Lower lobe of right lung (tissue), 2 donors: Measurements from ENCODE around the gene ZFAND2B. TPM values are rescaled to one million over a fixed set of nuclear protein-coding genes. Genes with fewer than 3 reads are reported as not detected.
"Not testable (repeated sequence)": the region's sequence is repeated elsewhere in the genome, so short reads cannot be mapped to it uniquely, and the experiment has no call there.

ENCODE experiments used
- ATAC-seq, 2 donors: fragments of 200-7000 bp; cut with Tn5 transposase; one replicate each; pipeline ENCODE4 v1.9.1; 2020 to 2022; ENCODE audit warnings: mild to moderate bottlenecking in 2 of 2, moderate library complexity in 2 of 2
- DNase-seq: peaks from one replicate; pipeline ENCODE4 v3.0.0-alpha.2; 2020
- H3K27ac ChIP-seq: fragments of 200-600 bp; one replicate; pipeline ENCODE4 v1.8.0; 2022
- H3K27me3 ChIP-seq: fragments of 200-600 bp; one replicate; pipeline ENCODE4 v1.8.0; 2022; ENCODE audit warnings: low read depth
- H3K36me3 ChIP-seq: fragments of 200-600 bp; one replicate; pipeline ENCODE4 v1.8.0; 2022; ENCODE audit warnings: mild to moderate bottlenecking
- H3K4me1 ChIP-seq: fragments of 200-600 bp; one replicate; pipeline ENCODE4 v1.8.0; 2022
- H3K4me3 ChIP-seq: fragments of 200-600 bp; one replicate; pipeline ENCODE4 v1.8.0; 2022; ENCODE audit warnings: mild to moderate bottlenecking
- H3K9me3 ChIP-seq: fragments of 200-600 bp; one replicate; pipeline ENCODE4 v1.8.0; 2022
- CTCF ChIP-seq: fragments of 200-600 bp; IDR thresholded peaks from one replicate; pipeline ENCODE4 v1.8.0; 2022; ENCODE audit warnings: antibody characterized with exemption, mild to moderate bottlenecking
- intact Hi-C: fragments of 100-400 bp; cut with DNase I; formaldehyde crosslinking; loops from one replicate; pipeline ENCODE4 v1.11.0; 2022
- total RNA-seq: library from RNA; stranded (reverse); fragmentation: NEBNext Ultra II Directional; extraction: Animal tissue kit (Norgen Biotek cat#: 25700); gene quantifications from one replicate; pipeline ENCODE4 v1.2.1, GENCODE V29; 2021
- donor health status: DM: no; HTN: yes; CAD: no; lungs with severe emphysema.

ZFAND2B gene
- total RNA-seq, 1 donor from 2014 or later = 32.6 TPM

- intact Hi-C loops = no loop called here
- Histone ChIP-seq H3K4me3 (peak within 1 kb of the TSS; percentile 72), H3K9me3 (no peaks in the 10 kb centered on the region), H3K27ac (peak within 1 kb of the TSS; percentile 85), H3K36me3 (peaks cover 9% of the 10 kb centered on the region), H3K27me3 (no peaks in the 10 kb centered on the region), H3K4me1 (peaks cover 45% of the 10 kb centered on the region)
- peak; percentile 94 for ATAC-seq
- peak; percentile 14 for TF ChIP-seq CTCF
- DNase-seq = peak; percentile 93
Observed at GRCh38 chr2:219253753-219254589, 47.4 kb downstream of the ZFAND2B start, which contains the start of gene TUBA4A. TUBA4A (minus strand) TSS chr2:219253918; CDS start chr2:219253858, 60 bp downstream.

- no peaks in the 10 kb centered on the region for H3K9me3 ChIP-seq
- peak overlapping the region; percentile 72 for H3K4me3 ChIP-seq
- H3K27ac ChIP-seq = peak overlapping the region; percentile 85
- TF ChIP-seq CTCF = no peak
- DNase-seq = no peak
- peak; percentile 5 to 21 for ATAC-seq
- intact Hi-C loops = no loop called here
- H3K36me3 ChIP-seq = peaks cover 9% of the 10 kb centered on the region
- H3K4me1 ChIP-seq = peaks cover 38% of the 10 kb centered on the region
- H3K27me3 ChIP-seq = no peaks in the 10 kb centered on the region
Observed at GRCh38 chr2:219254590-219255201, 48.1 kb downstream of the ZFAND2B start.

GRCh38 chr2:219258942-219259341, 52.4 kb downstream of the ZFAND2B start:
- DNase-seq, H3K9me3 ChIP-seq, intact Hi-C loops, H3K27ac ChIP-seq, H3K36me3 ChIP-seq, H3K27me3 ChIP-seq, H3K4me3 ChIP-seq, ATAC-seq: not testable (repeated sequence)
- H3K4me1 ChIP-seq = peaks cover 13% of the 10 kb centered on the region

Other genes with a start within 250 kb of the ZFAND2B start
- not detected for gene CDK5R2, start 247.1 kb upstream of the ZFAND2B start, total RNA-seq
- gene FEV, start 221.6 kb upstream of the ZFAND2B start, total RNA-seq = not detected
- gene CRYBA2, start 213.4 kb upstream of the ZFAND2B start, total RNA-seq = not detected
- 7.6 TPM for gene CFAP65, start 165.3 kb upstream of the ZFAND2B start, total RNA-seq
- 0.71 TPM for gene IHH, start 145.9 kb upstream of the ZFAND2B start, total RNA-seq
- 13.0 TPM for gene NHEJ1, start 46.0 kb upstream of the ZFAND2B start, total RNA-seq
- 3.4 TPM for gene SLC23A3, start 36.8 kb upstream of the ZFAND2B start, total RNA-seq
- 67.7 TPM for gene CNPPD1, start 29.9 kb upstream of the ZFAND2B start, total RNA-seq
- 82.3 TPM for gene RETREG2, start 28.5 kb upstream of the ZFAND2B start, total RNA-seq
- gene ABCB6, start 12.2 kb downstream of the ZFAND2B start, total RNA-seq = 15.4 TPM
- 45.7 TPM for gene ATG9A, start 22.9 kb downstream of the ZFAND2B start, total RNA-seq
- 46.1 TPM for gene ANKZF1, start 23.0 kb downstream of the ZFAND2B start, total RNA-seq
- gene GLB1L, start 38.7 kb downstream of the ZFAND2B start, total RNA-seq = 12.6 TPM
- 26.7 TPM for gene STK16, start 38.7 kb downstream of the ZFAND2B start, total RNA-seq
- gene TUBA4B, start 46.5 kb downstream of the ZFAND2B start, total RNA-seq = 3.5 TPM
- gene TUBA4A, start 47.1 kb downstream of the ZFAND2B start, total RNA-seq = 35.0 TPM
- 76.6 TPM for gene DNAJB2, start 72.6 kb downstream of the ZFAND2B start, total RNA-seq
- not detected for gene PTPRN, start 102.6 kb downstream of the ZFAND2B start, total RNA-seq
- gene RESP18, start 126.0 kb downstream of the ZFAND2B start, total RNA-seq = not detected
- gene DNPEP, start 181.1 kb downstream of the ZFAND2B start, total RNA-seq = 79.5 TPM
- 64.5 TPM for gene DES, start 211.6 kb downstream of the ZFAND2B start, total RNA-seq
- 6.5 TPM for gene SPEG, start 228.1 kb downstream of the ZFAND2B start, total RNA-seq